ENCODE data around the gene FARS2. TPM values are rescaled to one million over a fixed set of nuclear protein-coding genes. Genes with fewer than 3 reads are reported as not detected.
A peak's percentile ranks its signal among the peaks of the same experiment; 100 is the strongest.
"Not testable (repeated sequence)": the region's sequence is repeated elsewhere in the genome, so short reads cannot be mapped to it uniquely, and the experiment has no call there.

The FARS2 gene
- polyA plus RNA-seq, 10 donors: 9.2 to 14.0 (median 11.9) TPM

DNA sequence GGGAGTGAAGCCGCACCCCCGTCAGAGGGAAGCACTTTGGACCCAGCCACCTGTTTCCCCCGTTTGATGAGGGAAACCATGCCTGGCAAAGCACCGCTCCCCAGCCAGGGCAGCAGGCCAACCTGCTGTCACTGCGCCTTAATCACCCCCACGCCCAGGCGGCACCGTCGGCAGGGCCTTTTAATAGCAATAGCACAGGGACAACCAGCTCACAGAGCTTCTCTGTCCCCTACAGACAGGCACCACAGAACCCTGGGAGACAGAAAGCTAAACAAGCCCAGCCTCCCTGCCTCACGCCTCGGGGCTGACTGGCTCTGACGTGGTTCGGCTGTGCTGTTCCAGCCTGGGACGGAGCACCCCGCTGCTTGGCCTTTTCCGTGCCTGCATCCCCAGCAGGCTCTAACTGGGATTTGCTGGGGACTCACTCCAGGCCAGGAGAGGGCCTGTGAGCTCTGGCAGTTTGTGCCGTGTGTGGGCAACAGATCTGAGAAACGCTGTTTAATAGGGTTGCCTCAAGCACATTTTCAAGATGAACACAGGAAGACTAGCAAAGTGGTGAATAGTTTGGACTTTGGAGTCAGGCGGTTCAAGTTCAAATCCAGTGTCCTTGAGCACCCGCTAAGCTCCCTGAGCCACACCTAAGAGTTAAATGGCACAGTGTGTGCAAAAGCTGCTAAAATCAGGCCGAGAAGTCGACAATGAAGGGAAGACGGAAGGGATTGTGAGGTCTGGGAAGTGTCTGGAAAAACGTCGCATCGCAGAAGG lies 521.7 kb downstream of the FARS2 start:
- DNase-seq: peak; percentile 53 to 71 (median 64)

DNA sequence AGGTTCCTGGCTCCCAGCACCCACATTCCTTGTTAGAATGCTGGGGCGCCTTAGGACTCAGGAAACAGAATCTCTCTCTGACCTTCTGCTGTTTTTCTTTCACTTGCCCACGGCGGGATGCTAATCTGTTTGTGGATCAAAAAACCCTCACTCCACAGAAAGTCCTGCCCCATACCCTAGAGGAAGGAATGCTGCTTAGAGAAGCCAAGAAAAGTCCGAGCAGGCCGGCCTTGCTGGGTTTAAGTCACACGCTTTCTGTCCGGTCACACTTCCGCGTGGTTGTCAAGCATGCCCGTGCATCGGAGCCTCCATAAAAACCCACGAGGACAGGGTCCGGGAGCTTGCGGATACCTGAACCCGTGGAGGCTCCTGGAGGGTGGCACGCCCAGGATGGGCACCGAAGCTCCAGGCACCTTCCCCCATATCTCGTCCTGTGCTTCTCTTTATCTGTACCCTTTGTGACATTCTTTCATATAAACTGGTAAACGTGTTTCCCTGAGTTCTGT lies 522.3 kb downstream of the FARS2 start:
- DNase-seq: no peak

DNA sequence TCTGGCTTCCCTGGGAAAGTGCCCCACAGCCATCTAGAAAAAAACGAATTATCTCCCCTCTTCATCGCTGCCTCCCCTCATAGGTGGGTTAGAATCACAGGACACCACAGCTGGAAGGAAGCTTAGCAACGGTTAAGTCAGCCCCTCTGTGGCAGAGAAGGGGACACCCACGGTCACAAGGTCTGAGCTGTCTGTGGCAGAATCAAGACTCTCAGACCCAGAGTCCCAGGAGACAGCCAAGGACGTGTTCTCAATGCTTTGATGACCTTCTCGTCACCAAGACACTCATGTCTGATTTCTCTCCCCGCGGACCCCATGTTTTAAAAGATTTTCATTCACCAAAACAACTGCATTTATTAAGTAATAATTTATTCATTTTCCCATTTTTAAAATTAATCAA lies 523.9 kb downstream of the FARS2 start:
- no peak for DNase-seq

DNA sequence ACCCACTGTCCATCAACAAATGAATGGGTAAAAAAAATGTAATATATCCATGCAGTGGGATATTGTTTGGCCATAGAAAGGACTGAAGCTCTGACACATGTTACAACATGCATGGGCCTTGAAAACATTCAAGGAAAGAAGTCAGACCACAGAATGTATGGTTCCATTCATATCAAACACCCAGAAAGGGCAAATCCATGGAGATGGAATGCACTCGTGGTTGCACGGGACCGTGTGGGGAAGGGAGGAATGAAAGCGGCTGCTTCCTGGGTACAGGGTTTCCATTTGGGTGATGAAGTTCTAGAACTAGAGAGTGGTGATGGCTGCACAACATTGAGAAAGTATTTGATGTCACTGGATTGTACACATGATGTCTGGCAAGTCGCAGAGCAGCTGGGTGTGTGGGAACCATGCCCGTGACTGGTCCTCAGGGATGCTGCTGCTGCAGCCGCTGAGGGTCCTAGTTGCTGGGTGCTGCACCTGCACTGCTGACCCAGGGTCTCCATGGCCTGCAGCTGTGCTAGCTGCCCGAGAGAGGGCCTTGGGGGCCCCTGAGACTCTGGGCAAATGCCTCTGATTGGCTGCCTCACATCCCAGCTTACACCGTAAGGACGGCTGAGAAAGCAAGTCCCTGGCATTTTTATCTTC lies 525.1 kb downstream of the FARS2 start:
- DNase-seq: peak in 1 of 3 donors; percentile 31

DNA sequence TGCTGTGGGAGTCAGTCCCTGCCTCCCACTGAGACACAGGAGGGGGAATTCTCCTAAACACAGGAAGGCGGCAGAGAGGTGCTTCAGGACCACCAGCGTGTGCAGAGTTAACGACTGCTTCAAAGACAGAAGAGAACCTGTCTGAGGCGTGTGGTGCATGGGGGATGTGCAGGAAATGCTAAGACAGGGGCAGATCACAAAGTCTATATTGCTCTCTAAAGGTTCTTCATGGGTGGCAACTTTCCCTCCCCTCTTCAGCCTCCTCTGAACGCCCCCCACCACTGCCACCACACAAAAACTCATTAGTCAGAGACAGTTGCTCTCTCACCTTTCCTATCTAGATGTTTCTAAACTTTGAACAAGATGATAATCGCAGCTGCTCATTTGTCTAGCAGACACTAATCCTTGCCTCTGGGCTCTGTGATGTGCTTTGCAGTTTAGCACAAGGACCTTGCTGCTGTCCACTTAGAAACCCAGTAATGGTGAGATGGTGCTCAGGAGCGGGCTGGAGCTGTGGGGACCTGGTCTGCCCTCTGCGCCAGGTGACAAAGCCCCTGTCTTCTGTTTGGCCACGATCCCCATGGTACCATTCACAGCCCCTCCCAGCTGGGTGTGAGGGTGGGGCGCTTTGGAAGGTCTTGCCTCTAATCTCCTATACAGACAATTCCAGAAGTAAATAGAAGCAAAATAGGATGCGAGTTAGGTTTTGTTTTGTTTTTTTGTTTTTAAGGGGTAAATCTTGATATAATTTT lies 525.8 kb downstream of the FARS2 start:
- DNase-seq: no peak

DNA sequence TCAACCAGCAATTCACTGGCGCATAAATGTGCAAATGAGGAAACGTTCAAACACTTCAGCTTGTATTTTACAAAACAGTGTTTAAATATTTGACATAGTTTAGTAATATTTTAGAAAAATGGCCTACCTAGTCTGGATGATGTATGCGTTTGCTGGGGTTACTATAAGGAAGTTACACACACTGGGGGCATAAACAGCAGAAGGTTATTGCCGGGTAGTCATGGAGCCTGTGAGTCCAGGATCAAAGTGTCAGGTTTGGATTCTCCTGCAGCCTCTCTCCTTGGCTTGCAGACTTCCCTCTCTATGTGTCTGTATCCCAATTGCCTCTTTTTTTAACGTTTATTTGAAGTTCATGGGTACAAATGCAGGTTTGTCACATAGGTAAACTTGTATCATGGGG lies 528.1 kb downstream of the FARS2 start:
- not testable (repeated sequence) for DNase-seq

DNA sequence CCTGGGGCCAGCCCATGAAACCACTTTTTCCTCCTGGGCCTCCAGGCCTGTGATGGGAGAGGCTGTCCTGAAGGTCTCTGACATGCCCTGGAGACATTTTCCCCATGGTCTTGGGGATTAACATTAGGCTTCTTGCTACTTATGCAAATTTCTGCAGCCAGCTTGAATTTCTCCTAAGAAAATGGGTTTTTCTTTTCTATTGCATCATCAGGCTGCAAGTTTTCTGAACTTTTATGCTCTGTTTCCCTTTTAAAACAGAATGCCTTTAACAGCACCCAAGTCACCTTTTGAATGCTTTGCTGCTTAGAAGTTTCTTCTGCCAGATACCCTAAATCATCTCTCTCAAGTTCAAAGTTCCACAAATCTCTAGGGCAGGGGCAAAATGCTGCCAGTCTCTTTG lies 535.2 kb downstream of the FARS2 start:
- not testable (repeated sequence) for DNase-seq

DNA sequence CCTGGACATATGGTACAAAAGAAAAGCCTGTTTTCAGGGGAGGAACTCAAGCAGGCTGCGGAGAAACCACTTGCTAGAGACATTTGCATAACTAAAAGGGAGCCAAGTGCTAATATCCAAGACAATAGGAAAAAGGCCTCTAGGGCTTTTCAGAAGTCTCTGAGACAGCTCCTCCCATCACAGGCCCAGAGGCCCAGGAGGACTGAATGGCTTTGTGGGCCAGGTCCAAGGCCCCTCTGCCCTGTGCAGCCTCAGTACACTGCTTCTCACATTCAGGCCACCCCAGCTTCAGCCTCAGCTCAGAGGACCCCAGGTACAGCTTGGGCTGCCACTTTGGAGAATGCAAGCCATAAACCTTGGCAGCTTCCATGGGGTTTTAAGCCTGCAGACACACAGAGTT lies 545.1 kb downstream of the FARS2 start:
- not testable (repeated sequence) for DNase-seq

DNA sequence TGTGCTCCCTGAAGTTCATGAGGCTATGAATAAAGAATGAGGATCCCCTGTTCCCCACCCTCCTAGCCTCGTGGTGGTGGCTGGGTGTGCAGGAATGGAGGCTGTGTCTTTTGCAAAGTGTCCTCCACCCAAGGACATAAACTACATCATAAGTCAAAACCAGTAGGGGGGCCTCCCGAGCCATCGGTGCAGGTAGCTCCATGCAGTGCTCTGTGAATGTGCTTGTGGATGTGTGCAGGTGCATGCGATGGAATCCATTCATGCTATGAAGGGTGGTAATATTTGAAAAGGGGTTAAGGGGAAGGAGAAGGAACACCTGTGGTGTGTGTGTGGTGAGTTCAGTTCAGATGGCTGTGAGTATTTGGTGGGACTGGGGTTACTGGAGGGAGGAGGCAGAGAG lies 548.1 kb downstream of the FARS2 start:
- DNase-seq: no peak

DNA sequence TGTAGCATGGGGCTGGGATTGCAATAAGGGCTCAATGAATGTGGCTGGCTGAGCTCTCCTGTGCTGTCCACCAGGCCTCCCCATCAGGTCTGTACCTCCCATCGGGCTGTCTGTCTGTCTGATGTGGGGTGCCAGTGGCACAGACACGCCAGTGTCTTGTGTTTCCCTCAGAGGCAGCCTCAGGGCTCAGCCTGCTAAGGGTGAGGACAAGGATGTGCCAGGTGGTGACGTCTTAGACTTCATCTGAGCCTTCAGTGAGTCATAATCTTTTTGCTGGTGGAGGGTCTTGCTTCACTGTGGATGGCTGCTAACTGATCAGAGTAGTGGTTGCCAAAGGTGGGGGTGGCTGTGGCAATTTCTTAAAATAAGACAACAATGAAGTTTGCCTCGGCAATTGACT lies 550.7 kb downstream of the FARS2 start:
- no peak for DNase-seq

DNA sequence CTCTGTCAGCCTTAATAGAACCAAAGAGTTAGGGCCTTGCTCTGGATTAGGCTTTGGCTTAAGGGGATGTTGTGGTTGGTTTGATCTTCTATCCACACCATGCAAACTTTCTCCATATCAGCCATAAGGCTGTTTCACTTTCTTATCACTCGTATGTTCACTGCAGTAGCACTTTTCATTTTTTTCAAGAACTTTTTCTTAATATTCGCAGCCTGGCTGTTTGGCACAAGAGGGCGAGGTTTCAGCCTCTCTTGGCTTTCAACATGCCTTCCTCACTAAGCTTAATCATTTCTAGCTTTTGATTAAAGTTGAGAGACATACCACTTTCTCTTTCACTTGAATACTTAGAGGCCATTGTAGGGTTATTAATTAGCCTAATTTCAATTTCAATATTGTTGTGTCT lies 552.3 kb downstream of the FARS2 start:
- no peak for DNase-seq

DNA sequence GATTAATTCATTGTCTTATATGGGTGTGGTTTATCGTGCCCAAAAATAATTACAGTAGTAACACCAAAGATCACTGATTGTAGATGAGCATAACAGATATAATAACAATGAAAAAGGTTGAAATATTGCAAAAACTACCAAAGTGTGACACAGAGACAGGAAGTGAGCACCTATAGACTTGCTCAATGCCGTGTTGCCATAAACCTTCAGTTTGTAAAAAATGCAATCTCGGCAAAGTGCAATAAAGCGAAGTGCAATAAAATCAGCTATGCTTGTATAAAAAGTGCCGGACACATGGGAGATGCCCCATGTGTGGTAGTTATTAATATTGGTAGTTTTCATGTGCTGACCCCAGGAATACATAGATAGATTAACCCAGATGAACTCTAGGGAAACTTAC lies 552.8 kb downstream of the FARS2 start:
- DNase-seq: no peak

DNA sequence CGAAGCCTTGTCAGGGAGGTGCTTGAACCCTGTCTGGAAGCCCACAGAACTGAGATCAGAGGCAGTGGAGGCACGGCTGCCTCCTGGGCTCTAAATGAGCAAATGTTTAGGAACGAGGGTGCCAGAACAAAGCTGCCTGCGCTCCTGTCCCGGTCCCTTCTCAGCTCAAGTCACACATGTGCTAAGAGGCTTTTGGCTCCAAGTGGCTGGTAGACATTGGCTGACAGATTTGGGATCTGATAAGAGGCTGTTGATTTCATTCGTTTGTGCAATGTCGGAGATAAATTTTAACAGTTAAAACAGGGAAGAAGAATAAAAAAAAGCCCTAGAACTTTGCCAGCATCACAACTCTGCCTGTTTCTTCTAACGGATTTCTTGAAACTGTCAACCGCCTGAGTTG lies 553.6 kb downstream of the FARS2 start:
- DNase-seq: no peak

DNA sequence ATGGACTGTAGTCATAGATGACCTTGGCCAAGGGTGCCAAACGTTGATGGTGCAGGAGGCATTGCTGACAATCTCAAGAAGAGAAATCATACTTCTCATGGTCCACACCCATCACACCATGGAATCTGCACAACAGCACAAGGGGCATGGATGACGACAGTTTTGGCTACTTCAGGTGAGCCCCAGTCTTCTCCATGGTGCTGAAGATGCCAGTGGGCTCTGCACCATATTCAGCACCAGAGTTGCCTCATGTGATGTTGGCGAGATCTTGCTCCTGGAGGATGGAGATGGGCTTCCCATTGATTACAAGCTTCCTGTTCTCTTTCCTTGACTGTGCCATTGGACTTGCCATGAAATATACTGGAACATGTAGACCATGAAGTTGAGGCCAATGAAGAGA lies 556.6 kb downstream of the FARS2 start:
- DNase-seq: no peak

DNA sequence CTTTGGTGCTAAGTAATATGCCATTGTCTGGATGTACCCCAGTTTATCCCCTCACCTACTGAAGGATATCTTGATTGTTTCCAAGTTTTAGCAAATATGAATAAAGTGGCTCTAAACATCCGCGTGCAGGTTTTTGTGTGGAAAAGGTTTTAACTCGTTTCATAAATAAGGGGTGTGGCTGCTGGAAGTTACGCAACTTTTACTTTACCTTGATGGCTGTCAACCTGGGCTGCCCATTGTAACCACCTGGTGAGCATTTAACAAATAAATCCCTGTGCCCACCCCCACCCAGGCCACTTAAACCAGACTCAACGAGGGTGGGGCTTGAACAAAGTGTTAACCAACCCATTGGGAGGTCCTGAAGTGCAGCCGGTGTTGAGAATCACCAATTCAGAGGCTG lies 557.6 kb downstream of the FARS2 start:
- DNase-seq: no peak

Other genes starting within 250 kb of the FARS2 start
- 1 to 10 TPM; 1.3 to 2.5 (median 2.1) TPM for gene PPP1R3G, start 176.2 kb upstream of the FARS2 start, polyA plus RNA-seq (ENCODE audit: insufficient read length in 10 of 10)
- gene LYRM4, start 563 bp upstream of the FARS2 start, polyA plus RNA-seq (ENCODE audit: insufficient read length in 10 of 10): 10 to 100 TPM; 20.3 to 35.7 (median 25.2) TPM

Data from muscle of back (tissue), 11 donors.